OCI-LY3 (cell line): ENCODE measurements around the gene CATSPERD.

Source experiments
- H2AFZ ChIP-seq: fragments of 200-600, 300-600 bp; shearing (Covaris generic); 2 replicates; pipeline ENCODE4 v1.6.0; 2014; ENCODE audit warnings: antibody characterized with exemption, low read depth, low read length
- H3K27ac ChIP-seq: fragments of 200-600, 300-600 bp; sonication (generic); 2 replicates; pipeline ENCODE4 v1.5.1; 2014; ENCODE audit warnings: mild to moderate bottlenecking, low read length, moderate library complexity, mixed read lengths
- H3K27me3 ChIP-seq: fragments of 200-600, 300-600 bp; sonication (generic); 2 replicates; pipeline ENCODE4 v1.6.1; 2014; ENCODE audit warnings: low read depth, low read length, mixed read lengths
- H3K36me3 ChIP-seq: fragments of 200-600, 300-600 bp; sonication (generic); replicated peaks from 2 replicates; pipeline ENCODE3; 2014; ENCODE audit warnings: low read depth, low read length, mixed read lengths
- H3K4me1 ChIP-seq: fragments of 300-600, 200-600 bp; sonication (generic); 2 replicates; pipeline ENCODE4 v1.6.1; 2014; ENCODE audit warnings: low read length, mixed read lengths
- H3K4me2 ChIP-seq: fragments of 200-600, 300-600 bp; sonication (generic); 2 replicates; pipeline ENCODE4 v1.6.1; 2014; ENCODE audit warnings: low read length, mixed read lengths
- H3K4me3 ChIP-seq: fragments of 300-600, 200-600 bp; sonication (generic); 2 replicates; pipeline ENCODE4 v1.5.1; 2014; ENCODE audit warnings: antibody characterized with exemption, mild to moderate bottlenecking, low read length, moderate library complexity
- H3K79me2 ChIP-seq: fragments of 300-600, 200-600 bp; shearing (Covaris generic); 2 replicates; pipeline ENCODE4 v1.6.1; 2014; ENCODE audit warnings: mild to moderate bottlenecking, low read length, mixed read lengths
- H3K9ac ChIP-seq: fragments of 300-600, 200-600 bp; shearing (Covaris generic); 2 replicates; pipeline ENCODE4 v1.6.0; 2014; ENCODE audit warnings: mild to moderate bottlenecking, low read length, moderate library complexity
- H3K9me3 ChIP-seq: fragments of 200-600, 300-600 bp; shearing (Covaris generic); 2 replicates; pipeline ENCODE4 v1.6.1; 2014; ENCODE audit warnings: low read length, mixed read lengths; ENCODE audit not compliant: insufficient read depth
- H4K20me1 ChIP-seq: fragments of 200-600, 300-600 bp; sonication (generic); 2 replicates; pipeline ENCODE4 v1.6.1; 2016; ENCODE audit warnings: low read length, mixed read lengths; ENCODE audit not compliant: insufficient read depth
- CTCF ChIP-seq: fragments of 200-600, 300-600 bp; sonication (generic); IDR thresholded peaks from 2 replicates; pipeline ENCODE4 v1.5.1; 2014; ENCODE audit warnings: antibody characterized with exemption, low read length, low read depth
- EZH2phosphoT487 ChIP-seq: fragments of 200-600 bp; shearing (Covaris generic); IDR thresholded peaks from 2 replicates; pipeline ENCODE4 v1.6.1; 2018; ENCODE audit warnings: antibody characterized with exemption, mixed run types, low read depth

The CATSPERD gene

DNA sequence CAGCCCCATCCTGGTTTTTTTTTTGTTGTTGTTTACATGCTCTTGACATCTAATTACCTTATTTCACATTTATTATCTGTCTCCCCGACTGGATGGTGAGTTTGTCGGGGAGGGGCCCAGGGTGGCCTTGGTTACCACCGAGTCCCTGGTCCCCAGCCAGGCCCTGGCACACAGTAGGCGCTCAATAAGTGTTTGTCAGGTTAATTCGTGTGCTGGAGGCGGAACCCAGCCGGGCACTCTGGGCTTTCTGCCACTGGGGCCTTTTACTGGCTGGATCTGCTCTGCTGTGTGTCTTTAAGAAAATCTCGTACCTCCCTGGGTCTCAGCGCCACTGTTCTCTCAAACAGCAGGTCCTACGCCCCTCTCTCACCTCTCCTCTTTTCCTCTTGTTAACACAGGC lies 89.0 kb downstream of the CATSPERD start:
- Histone ChIP-seq H3K4me2 (no peak overlapping the region), H3K79me2 (no peaks in the 10 kb centered on the region), H3K27ac (no peak overlapping the region), H3K27me3 (peaks cover 16% of the 10 kb centered on the region), H3K36me3 (no peaks in the 10 kb centered on the region), H3K4me1 (peaks cover 2% of the 10 kb centered on the region), H3K4me3 (no peak overlapping the region), H2AFZ (no peak overlapping the region), H3K9me3 (no peaks in the 10 kb centered on the region), H4K20me1 (0 out of 2 replicates have a peak, but pooled peaks cover 2% of the 10 kb centered on the region), H3K9ac (no peak overlapping the region)
- TF ChIP-seq EZH2phosphoT487 (no peak), CTCF (no peak)

GRCh38 chr19:5811117-5811516 lies 90.7 kb downstream of the CATSPERD start:
- 0 out of 2 replicates have a peak, but pooled peaks cover 2% of the 10 kb centered on the region for H4K20me1 ChIP-seq
- H3K9ac ChIP-seq: no peak overlapping the region
- no peak overlapping the region for H3K27ac ChIP-seq
- H3K27me3 ChIP-seq: peaks cover 13% of the 10 kb centered on the region; the same call in 1 of the 2 replicates
- H3K4me2 ChIP-seq: no peak overlapping the region
- H3K36me3 ChIP-seq: no peaks in the 10 kb centered on the region
- H2AFZ ChIP-seq: no peak overlapping the region
- H3K4me1 ChIP-seq: no peaks in the 10 kb centered on the region
- TF ChIP-seq CTCF: no peak
- TF ChIP-seq EZH2phosphoT487: no peak
- H3K4me3 ChIP-seq: no peak overlapping the region
- no peaks in the 10 kb centered on the region for H3K79me2 ChIP-seq
- H3K9me3 ChIP-seq: no peaks in the 10 kb centered on the region

DNA sequence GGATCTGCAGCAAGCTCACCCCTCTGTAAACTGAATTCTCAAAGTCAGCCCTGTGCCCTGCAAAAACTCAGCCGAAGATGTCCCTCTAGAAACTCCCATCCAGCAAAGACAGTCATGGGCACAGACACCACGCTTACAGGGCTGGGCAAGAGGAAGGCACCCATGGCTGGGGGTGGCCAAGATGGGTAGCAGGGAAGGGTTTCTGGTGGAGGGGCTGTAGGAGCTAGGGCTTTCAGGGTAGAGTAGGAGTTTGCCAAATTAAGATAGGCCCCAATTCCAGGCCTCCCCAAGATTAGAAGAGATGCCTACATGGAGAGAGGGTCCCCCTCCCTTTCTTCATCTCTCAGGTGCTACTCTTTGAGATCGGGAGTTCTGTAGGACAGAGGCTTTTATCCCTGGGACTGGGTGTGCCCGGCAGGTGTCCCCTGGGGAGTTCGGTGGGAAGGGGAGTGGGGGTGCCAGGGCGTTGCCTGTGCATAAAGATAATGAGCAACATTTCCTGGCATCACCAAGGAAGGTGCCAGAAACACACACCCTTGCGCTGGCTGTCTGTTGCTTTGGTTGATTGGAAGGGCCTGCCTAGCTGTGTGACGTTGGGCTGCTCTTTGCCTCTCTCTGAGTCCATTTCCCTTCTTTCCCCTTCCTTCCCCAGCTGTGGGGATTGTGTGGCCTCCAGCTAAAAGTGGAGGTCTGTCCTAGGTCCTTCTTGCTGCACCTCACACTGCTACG lies 93.8 kb downstream of the CATSPERD start:
- Histone ChIP-seq H2AFZ (no peak overlapping the region), H3K4me2 (no peak overlapping the region), H4K20me1 (0 out of 2 replicates have a peak, but pooled peaks cover 2% of the 10 kb centered on the region), H3K36me3 (no peaks in the 10 kb centered on the region), H3K9me3 (no peaks in the 10 kb centered on the region), H3K4me1 (no peaks in the 10 kb centered on the region), H3K27ac (no peak overlapping the region), H3K9ac (no peak overlapping the region), H3K79me2 (no peaks in the 10 kb centered on the region), H3K27me3 (peaks cover 11% of the 10 kb centered on the region; the same call in 1 of the 2 replicates), H3K4me3 (no peak overlapping the region)
- TF ChIP-seq CTCF (no peak), EZH2phosphoT487 (no peak)

DNA sequence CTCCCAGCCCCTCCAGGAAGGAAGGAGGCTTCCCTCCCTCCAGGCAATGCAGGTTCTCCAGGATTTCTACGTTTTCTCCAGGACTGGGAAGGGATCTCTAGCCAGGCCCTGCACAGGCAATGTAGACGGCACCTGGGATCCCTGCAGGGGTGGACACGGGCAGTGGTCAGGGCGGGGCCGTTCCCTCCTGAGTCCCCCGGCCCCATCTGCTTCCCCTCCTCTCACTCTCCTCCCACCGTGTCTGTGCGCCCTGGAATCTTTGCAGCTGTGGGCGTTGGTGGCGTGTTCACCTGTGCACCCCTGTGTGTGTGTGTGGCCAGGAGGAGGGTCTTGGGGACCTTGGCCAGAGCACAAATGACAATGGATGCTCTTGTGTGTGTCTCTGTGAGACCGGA lies 94.4 kb downstream of the CATSPERD start:
- Histone ChIP-seq H4K20me1 (0 out of 2 replicates have a peak, but pooled peaks cover 2% of the 10 kb centered on the region), H3K9ac (no peak overlapping the region)

More for the DNA sequence above, 94.4 kb downstream of the CATSPERD start:
- Histone ChIP-seq H3K4me2 (no peak overlapping the region), H3K4me3 (no peak overlapping the region), H3K4me1 (no peaks in the 10 kb centered on the region), H3K27ac (no peak overlapping the region), H3K79me2 (no peaks in the 10 kb centered on the region), H2AFZ (no peak overlapping the region), H3K9me3 (no peaks in the 10 kb centered on the region), H3K36me3 (no peaks in the 10 kb centered on the region), H3K27me3 (peaks cover 11% of the 10 kb centered on the region; the same call in 1 of the 2 replicates)
- TF ChIP-seq CTCF (no peak), EZH2phosphoT487 (no peak)
